ENCODE measurements around the gene AZGP1. TPM values are rescaled to one million over a fixed set of nuclear protein-coding genes. Genes with fewer than 3 reads are reported as not detected.

The AZGP1 gene
- polyA plus RNA-seq (0.14 to 1.3 TPM (median 1.3 TPM) in 3 replicates), polyA minus RNA-seq (4.9 TPM in 1 of 3 replicates, not detected in the others)
- polyA plus RNA-seq (2011; ENCODE audit: low read depth), result 566 TPM
- 0.14 and 0.39 TPM in 2 replicates for polyA plus RNA-seq (2011; cell fraction: cytosol; rRNA removed)
- polyA plus RNA-seq (2011; cell fraction: nucleus; rRNA removed), result 0.37 and 3.4 TPM in 2 replicates
- polyA plus RNA-seq (2012; ENCODE audit: low replicate concordance), result 1.00 and 287 TPM in 2 replicates
- not detected for polyA minus RNA-seq (2011; cell fraction: cytosol; rRNA and poly(A)+ RNA removed)
- 1.6 and 3.6 TPM in 2 replicates for polyA minus RNA-seq (2011; cell fraction: nucleus; rRNA and poly(A)+ RNA removed)

DNA sequence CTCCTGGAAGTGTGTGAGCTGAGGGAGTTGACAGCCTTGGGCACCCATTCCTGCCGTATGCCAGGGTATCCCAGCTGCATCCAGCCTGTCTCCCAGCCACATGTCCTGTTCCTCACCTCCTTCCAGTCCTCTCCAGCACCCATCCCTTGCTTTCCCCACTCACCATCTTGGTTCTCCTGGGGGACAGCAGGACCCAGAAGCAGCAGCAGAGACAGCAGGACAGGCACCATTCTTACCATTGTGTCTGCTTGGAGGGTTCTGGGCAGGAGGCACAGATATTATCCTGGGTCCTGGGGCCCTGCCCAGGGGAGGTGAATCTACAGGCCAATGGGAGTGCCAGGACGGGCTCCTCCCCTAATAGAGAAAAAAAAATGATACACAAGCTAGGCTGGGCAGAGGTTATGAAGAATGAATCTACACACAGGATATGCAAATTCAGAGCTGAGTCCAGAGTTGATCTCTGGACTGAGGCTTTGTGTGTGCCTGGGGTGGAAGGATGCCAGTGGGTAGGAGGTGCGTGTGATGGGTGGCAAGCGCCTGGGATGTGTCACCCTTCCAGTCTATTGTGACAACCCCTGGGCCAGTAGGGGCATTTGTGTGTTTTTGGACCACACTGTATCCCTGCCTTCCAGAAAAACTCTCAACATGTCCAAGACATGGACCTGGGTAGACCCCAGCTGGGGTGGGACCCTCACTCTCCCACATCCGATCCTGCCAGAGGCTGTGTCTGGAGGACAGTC is at the start of gene AZGP1:
Gene AZGP1 (minus strand): TSS at position 250 of the 740 bp plus-strand sequence. CDS start 11 bp downstream, at position 239.
- Histone ChIP-seq H3K27ac (ENCODE audit: control insufficient read depth, insufficient read depth, low read length) (no peak within 1 kb of the TSS), H3K9me1 (ENCODE audit: control insufficient read depth, extremely low read depth, insufficient read depth, low read length) (no peaks in the 10 kb centered on the region), H3K4me2 (ENCODE audit: control insufficient read depth, extremely low read depth, insufficient read depth, low read depth, low read length) (no peak within 1 kb of the TSS), H3K9ac (ENCODE audit: control insufficient read depth, extremely low read depth, insufficient read depth, low read length) (no peak within 1 kb of the TSS), H3K27me3 (ENCODE audit: control insufficient read depth, extremely low read depth, insufficient read depth, low read length) (no peaks in the 10 kb centered on the region), H3K79me2 (ENCODE audit: control insufficient read depth, insufficient read depth, low read length) (no peaks in the 10 kb centered on the region), H2AFZ (ENCODE audit: control insufficient read depth, low read length) (no peak within 1 kb of the TSS), H4K20me1 (ENCODE audit: control insufficient read depth, extremely low read depth, insufficient read depth, low read length) (no peaks in the 10 kb centered on the region), H3K9me3 (ENCODE audit: control insufficient read depth, low read depth, low read length) (no peaks in the 10 kb centered on the region), H3K36me3 (ENCODE audit: control insufficient read depth in 2 of 2, extremely low read depth in 1 of 2, insufficient read depth in 2 of 2, low read length in 2 of 2) (no peaks in the 10 kb centered on the region), H3K4me1 (ENCODE audit: control insufficient read depth, extremely low read depth, insufficient read depth, low read length) (no peaks in the 10 kb centered on the region), H3K4me3 (ENCODE audit: control insufficient read depth in 2 of 3, extremely low read depth in 1 of 3, insufficient read depth in 2 of 3, low read depth in 1 of 3, low read length in 3 of 3) (no peak within 1 kb of the TSS)
- DNase-seq (ENCODE audit: low read depth, low spot score), result no peak
- dilution Hi-C loops (cut with MboI; ENCODE audit: extremely low pct_ligation_motif_present, low sequenced_read_pairs), result no loop called here
- no peak for FAIRE-seq
- TF ChIP-seq EZH2 (IDR thresholded peaks at IDR 0.05; ENCODE audit: low read length), result no peak
- TF ChIP-seq, protein P1, sequence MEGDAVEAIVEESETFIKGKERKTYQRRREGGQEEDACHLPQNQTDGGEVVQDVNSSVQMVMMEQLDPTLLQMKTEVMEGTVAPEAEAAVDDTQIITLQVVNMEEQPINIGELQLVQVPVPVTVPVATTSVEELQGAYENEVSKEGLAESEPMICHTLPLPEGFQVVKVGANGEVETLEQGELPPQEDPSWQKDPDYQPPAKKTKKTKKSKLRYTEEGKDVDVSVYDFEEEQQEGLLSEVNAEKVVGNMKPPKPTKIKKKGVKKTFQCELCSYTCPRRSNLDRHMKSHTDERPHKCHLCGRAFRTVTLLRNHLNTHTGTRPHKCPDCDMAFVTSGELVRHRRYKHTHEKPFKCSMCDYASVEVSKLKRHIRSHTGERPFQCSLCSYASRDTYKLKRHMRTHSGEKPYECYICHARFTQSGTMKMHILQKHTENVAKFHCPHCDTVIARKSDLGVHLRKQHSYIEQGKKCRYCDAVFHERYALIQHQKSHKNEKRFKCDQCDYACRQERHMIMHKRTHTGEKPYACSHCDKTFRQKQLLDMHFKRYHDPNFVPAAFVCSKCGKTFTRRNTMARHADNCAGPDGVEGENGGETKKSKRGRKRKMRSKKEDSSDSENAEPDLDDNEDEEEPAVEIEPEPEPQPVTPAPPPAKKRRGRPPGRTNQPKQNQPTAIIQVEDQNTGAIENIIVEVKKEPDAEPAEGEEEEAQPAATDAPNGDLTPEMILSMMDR (optimal IDR thresholded peaks at IDR 0.05 in 1 of 3, IDR thresholded peaks at IDR 0.05 in 1 of 3, conservative IDR thresholded peaks at IDR 0.05 in 1 of 3; ENCODE audit: extremely low read depth in 1 of 3, insufficient read depth in 2 of 3, low read length in 3 of 3), result no peak

DNA sequence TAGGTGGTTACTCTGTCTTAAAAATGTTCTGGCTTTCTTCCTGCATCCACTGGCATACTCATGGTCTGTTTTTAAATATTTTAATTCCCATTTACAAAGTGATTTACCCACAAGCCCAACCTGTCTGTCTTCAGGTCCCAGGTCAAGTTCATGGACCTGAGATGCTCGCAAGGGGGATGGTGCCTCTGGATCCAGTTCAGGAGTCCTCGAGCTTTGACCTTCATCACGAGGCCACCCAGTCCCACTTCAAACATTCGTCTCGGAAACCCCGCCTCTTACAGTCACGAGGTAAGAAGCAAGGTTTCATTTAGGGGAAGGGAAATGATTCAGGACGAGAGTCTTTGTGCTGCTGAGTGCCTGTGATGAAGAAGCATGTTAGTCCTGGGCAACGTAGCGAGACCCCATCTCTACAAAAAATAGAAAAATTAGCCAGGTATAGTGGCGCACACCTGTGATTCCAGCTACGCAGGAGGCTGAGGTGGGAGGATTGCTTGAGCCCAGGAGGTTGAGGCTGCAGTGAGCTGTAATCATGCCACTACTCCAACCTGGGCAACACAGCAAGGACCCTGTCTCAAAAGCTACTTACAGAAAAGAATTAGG is 48.3 kb upstream of the AZGP1 start:
- dilution Hi-C loops (cut with MboI; ENCODE audit: extremely low pct_ligation_motif_present, low sequenced_read_pairs), result no loop called here
- DNase-seq (ENCODE audit: low read depth, low spot score) (no peak), FAIRE-seq (no peak)
- Histone ChIP-seq H2AFZ (ENCODE audit: control insufficient read depth, low read length) (no peak overlapping the region), H3K4me2 (ENCODE audit: control insufficient read depth, extremely low read depth, insufficient read depth, low read depth, low read length) (no peak overlapping the region), H3K79me2 (ENCODE audit: control insufficient read depth, insufficient read depth, low read length) (peaks cover 39% of the 10 kb centered on the region), H3K27ac (ENCODE audit: control insufficient read depth, insufficient read depth, low read length) (peak overlapping the region; percentile 16), H3K9ac (ENCODE audit: control insufficient read depth, extremely low read depth, insufficient read depth, low read length) (no peak overlapping the region), H4K20me1 (ENCODE audit: control insufficient read depth, extremely low read depth, insufficient read depth, low read length) (no peaks in the 10 kb centered on the region), H3K9me1 (ENCODE audit: control insufficient read depth, extremely low read depth, insufficient read depth, low read length) (no peaks in the 10 kb centered on the region), H3K4me1 (ENCODE audit: control insufficient read depth, extremely low read depth, insufficient read depth, low read length) (peaks cover 41% of the 10 kb centered on the region), H3K36me3 (ENCODE audit: control insufficient read depth in 2 of 2, extremely low read depth in 1 of 2, insufficient read depth in 2 of 2, low read length in 2 of 2) (peaks cover 16 to 20% of the 10 kb centered on the region in 2 experiments), H3K9me3 (ENCODE audit: control insufficient read depth, low read depth, low read length) (no peaks in the 10 kb centered on the region), H3K4me3 (ENCODE audit: control insufficient read depth in 2 of 3, extremely low read depth in 1 of 3, insufficient read depth in 2 of 3, low read depth in 1 of 3, low read length in 3 of 3) (no peak overlapping the region), H3K27me3 (ENCODE audit: control insufficient read depth, extremely low read depth, insufficient read depth, low read length) (no peaks in the 10 kb centered on the region)
- TF ChIP-seq, protein P1 (optimal IDR thresholded peaks at IDR 0.05 in 1 of 3, IDR thresholded peaks at IDR 0.05 in 1 of 3, conservative IDR thresholded peaks at IDR 0.05 in 1 of 3; ENCODE audit: extremely low read depth in 1 of 3, insufficient read depth in 2 of 3, low read length in 3 of 3), result no peak
- TF ChIP-seq EZH2 (IDR thresholded peaks at IDR 0.05; ENCODE audit: low read length), result no peak
